Endodermal cell (in vitro differentiated cells): Measurements from ENCODE around the gene MGAT4A. TPM values are rescaled to one million over a fixed set of nuclear protein-coding genes. Genes with fewer than 3 reads are reported as not detected.

Source experiments
- DNase-seq: peaks from one replicate; pipeline ENCODE4 v3.0.0-alpha.2; 2017
- H3K27ac ChIP-seq: 2 replicates; pipeline ENCODE4 v1.5.1; 2013; ENCODE audit warnings: mild to moderate bottlenecking, low read depth, low read length, moderate library complexity
- H3K27me3 ChIP-seq: 2 replicates; pipeline ENCODE4 v1.6.1; 2013; ENCODE audit warnings: mild to moderate bottlenecking, low read length, moderate library complexity; ENCODE audit not compliant: insufficient read depth, control insufficient read depth, poor library complexity, severe bottlenecking
- H3K36me3 ChIP-seq: 2 replicates; pipeline ENCODE4 v1.7.0; 2013; ENCODE audit warnings: mild to moderate bottlenecking, low read length, moderate library complexity; ENCODE audit not compliant: control insufficient read depth, insufficient read depth
- H3K4me1 ChIP-seq: one replicate; pipeline ENCODE4 v1.7.0; 2013; ENCODE audit warnings: low read length; ENCODE audit not compliant: control insufficient read depth, insufficient read depth
- H3K4me3 ChIP-seq: 2 replicates; pipeline ENCODE4 v1.5.1; 2013; ENCODE audit warnings: mild to moderate bottlenecking, low read length, moderate library complexity
- H3K9ac ChIP-seq: 2 replicates; pipeline ENCODE4 v1.6.1; 2013; ENCODE audit warnings: mild to moderate bottlenecking, low read length, moderate library complexity; ENCODE audit not compliant: poor library complexity, severe bottlenecking; ENCODE audit errors: extremely low read depth
- H3K9me3 ChIP-seq: 2 replicates; pipeline ENCODE4 v1.6.1; 2013; ENCODE audit warnings: mild to moderate bottlenecking, low read length, moderate library complexity; ENCODE audit not compliant: control insufficient read depth
- H3K27ac Mint-ChIP-seq: 2 replicates; pipeline ENCODE4 v1.8.0; 2020; ENCODE audit warnings: mixed read lengths
- H3K27me3 Mint-ChIP-seq: 2 replicates; pipeline ENCODE4 v1.8.0; 2021; ENCODE audit warnings: mild to moderate bottlenecking, mixed read lengths; ENCODE audit not compliant: insufficient read depth
- H3K36me3 Mint-ChIP-seq: 2 replicates; pipeline ENCODE4 v1.8.0; 2020; ENCODE audit warnings: low read depth, mixed read lengths
- H3K4me1 Mint-ChIP-seq: 2 replicates; pipeline ENCODE4 v1.8.0; 2020; ENCODE audit warnings: mixed read lengths
- H3K4me3 Mint-ChIP-seq: 2 replicates; pipeline ENCODE4 v1.8.0; 2020; ENCODE audit warnings: mild to moderate bottlenecking, moderate library complexity, mixed read lengths
- H3K9me3 Mint-ChIP-seq: 2 replicates; pipeline ENCODE4 v1.8.0; 2020; ENCODE audit warnings: mild to moderate bottlenecking, mixed read lengths
- whole genome bisulfite sequencing, 2 experiments: methylation state at CpG; one replicate each; pipeline versions ENCODE4 v1.1.5 to v1.1.7; 2013; ENCODE audit warnings: missing lambda C conversion rate in 2 of 2, mixed read lengths in 1 of 2; ENCODE audit not compliant: insufficient coverage in 1 of 2, insufficient read length in 1 of 2; 5-methylcytosine and 5-hydroxymethylcytosine counted together
- total RNA-seq, 2 donors: library from RNA; stranded (reverse); fragmentation: NEBNext Ultra II Directional in 1 of 2; extraction: Animal tissue kit (Norgen Biotek cat#: 25700) in 1 of 2; gene quantifications; 2 replicates in 1 of 2; 3 replicates in 1 of 2; pipeline ENCODE4 v1.2.1, GENCODE V29; 2021
- TF ChIP-seq, protein P1 (sequence below): fragments of 200-600 bp; sonication (generic); conservative IDR thresholded peaks from 2 replicates; pipeline ENCODE4 v1.5.0; 2021; ENCODE audit warnings: antibody characterized with exemption, mild to moderate bottlenecking

The MGAT4A gene
- total RNA-seq, 2 donors from 2014 or later: 8.2 to 11.1 TPM

DNA sequence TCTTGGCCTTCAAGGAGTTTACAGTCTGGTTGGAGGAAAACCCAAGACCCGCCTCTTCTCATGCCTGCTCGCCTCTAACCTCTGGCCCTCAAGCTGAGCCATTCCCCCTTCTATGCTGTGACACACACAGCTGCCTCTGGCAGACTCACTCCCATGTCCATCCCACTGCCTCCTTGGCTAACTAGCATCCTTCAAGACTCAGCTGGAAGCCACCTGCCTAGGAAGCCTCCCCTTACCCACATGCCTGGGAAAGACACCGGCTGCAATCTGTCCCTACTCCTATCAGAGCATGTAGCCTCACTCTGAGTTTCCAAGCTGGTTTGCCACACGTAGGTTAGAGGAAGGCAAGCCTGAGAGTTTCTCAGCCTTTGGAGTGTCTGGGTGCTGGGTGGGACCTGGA lies 6.9 kb upstream of the MGAT4A start:
- WGBS, 2 experiments: 92 to 100% methylated on average over 2 to 4 of the region's 4 CpGs
- Histone ChIP-seq H3K4me3 (no peak overlapping the region), H3K4me1 (no peaks in the 10 kb centered on the region), H3K9ac (no peak overlapping the region), H3K27me3 (peaks cover 22% of the 10 kb centered on the region), H3K9me3 (no peaks in the 10 kb centered on the region), H3K36me3 (no peaks in the 10 kb centered on the region), H3K27ac (no peak overlapping the region)
- Mint-ChIP-seq H3K4me3 (no peak overlapping the region), H3K36me3 (no peaks in the 10 kb centered on the region), H3K9me3 (no peaks in the 10 kb centered on the region), H3K27me3 (peaks cover 29% of the 10 kb centered on the region), H3K4me1 (no peaks in the 10 kb centered on the region), H3K27ac (no peak overlapping the region)
- TF ChIP-seq, protein P1, sequence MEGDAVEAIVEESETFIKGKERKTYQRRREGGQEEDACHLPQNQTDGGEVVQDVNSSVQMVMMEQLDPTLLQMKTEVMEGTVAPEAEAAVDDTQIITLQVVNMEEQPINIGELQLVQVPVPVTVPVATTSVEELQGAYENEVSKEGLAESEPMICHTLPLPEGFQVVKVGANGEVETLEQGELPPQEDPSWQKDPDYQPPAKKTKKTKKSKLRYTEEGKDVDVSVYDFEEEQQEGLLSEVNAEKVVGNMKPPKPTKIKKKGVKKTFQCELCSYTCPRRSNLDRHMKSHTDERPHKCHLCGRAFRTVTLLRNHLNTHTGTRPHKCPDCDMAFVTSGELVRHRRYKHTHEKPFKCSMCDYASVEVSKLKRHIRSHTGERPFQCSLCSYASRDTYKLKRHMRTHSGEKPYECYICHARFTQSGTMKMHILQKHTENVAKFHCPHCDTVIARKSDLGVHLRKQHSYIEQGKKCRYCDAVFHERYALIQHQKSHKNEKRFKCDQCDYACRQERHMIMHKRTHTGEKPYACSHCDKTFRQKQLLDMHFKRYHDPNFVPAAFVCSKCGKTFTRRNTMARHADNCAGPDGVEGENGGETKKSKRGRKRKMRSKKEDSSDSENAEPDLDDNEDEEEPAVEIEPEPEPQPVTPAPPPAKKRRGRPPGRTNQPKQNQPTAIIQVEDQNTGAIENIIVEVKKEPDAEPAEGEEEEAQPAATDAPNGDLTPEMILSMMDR: no peak
- DNase-seq: no peak

DNA sequence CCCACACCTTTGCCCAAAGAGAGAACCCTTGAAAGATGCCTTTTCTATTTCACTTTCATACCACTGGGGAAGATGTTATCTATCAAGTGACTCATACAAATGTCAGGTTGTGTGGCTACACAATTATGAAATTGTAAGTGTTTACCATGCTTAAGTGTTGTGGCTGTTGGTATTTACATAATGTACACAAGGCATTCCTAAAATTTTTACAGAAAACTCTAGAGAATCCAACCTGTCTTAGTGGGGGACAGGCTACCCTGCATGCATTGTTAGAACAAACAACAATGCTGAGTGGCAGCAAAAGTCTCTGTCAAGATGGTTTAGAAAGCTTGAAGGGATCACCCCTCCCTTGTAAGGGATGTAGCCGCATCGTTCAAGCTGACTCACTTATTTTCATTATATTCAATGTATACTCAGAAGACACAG lies 5.5 kb upstream of the MGAT4A start:
- Histone ChIP-seq H3K4me3 (no peak overlapping the region), H3K27ac (no peak overlapping the region), H3K27me3 (peaks cover 36% of the 10 kb centered on the region), H3K4me1 (no peaks in the 10 kb centered on the region), H3K9me3 (no peaks in the 10 kb centered on the region), H3K9ac (no peak overlapping the region), H3K36me3 (no peaks in the 10 kb centered on the region)
- peaks cover 37% of the 10 kb centered on the region for H3K27me3 Mint-ChIP-seq
- 100% methylated on average over 2 of the region's 2 CpGs; no CpG with 5 or more reads in 1 of the 2 experiments for WGBS, 2 experiments
- H3K27ac Mint-ChIP-seq: no peak overlapping the region
- H3K36me3 Mint-ChIP-seq: no peaks in the 10 kb centered on the region
- no peaks in the 10 kb centered on the region for H3K9me3 Mint-ChIP-seq
- TF ChIP-seq, protein P1: no peak
- no peak overlapping the region for H3K4me3 Mint-ChIP-seq
- H3K4me1 Mint-ChIP-seq: no peaks in the 10 kb centered on the region
- DNase-seq: no peak

DNA sequence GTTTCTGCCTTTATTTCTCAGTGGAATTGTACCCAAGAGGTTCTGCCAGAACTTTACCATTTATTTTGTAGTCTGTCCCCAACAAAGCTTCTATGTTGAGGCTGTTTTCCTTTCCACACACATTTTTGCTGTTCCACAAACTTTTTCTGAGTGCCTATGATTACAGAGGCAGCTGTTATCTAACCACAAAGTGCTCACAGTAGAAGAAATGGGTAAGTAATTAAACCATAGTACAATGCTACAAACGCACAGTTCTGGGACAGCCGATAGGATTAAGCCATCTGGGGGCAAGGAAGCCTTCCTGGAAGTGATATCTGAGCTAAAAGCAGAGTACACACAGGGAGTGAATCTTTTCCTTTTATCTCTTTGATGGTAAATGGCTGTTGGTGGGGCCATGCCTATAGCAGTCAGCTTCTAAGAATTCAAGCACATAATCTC lies 3.9 kb upstream of the MGAT4A start:
- H3K4me3 ChIP-seq: no peak overlapping the region
- no peaks in the 10 kb centered on the region for H3K36me3 ChIP-seq
- no peak overlapping the region for H3K9ac ChIP-seq
- peaks cover 3% of the 10 kb centered on the region for H3K4me1 Mint-ChIP-seq
- H3K9me3 ChIP-seq: no peaks in the 10 kb centered on the region
- H3K27me3 ChIP-seq: peaks cover 42% of the 10 kb centered on the region
- no peak overlapping the region for H3K27ac Mint-ChIP-seq
- no peak overlapping the region for H3K4me3 Mint-ChIP-seq
- peaks cover 37% of the 10 kb centered on the region for H3K27me3 Mint-ChIP-seq
- no peak overlapping the region for H3K27ac ChIP-seq
- WGBS, 2 experiments: 87 to 92% methylated on average over 2 of the region's 2 CpGs
- H3K9me3 Mint-ChIP-seq: no peaks in the 10 kb centered on the region
- H3K36me3 Mint-ChIP-seq: no peaks in the 10 kb centered on the region
- no peaks in the 10 kb centered on the region for H3K4me1 ChIP-seq
- DNase-seq: no peak
- TF ChIP-seq, protein P1: no peak
